HG02571 (cell line): ENCODE results near the gene FBXO5.
"Not testable (repeated sequence)": the region's sequence is repeated elsewhere in the genome, so short reads cannot be mapped to it uniquely, and the experiment has no call there.

Experiments
- ATAC-seq: cut with Tn5 transposase; IDR thresholded peaks from one replicate; pipeline ENCODE4 v1.9.1; 2021; ENCODE audit warnings: mild to moderate bottlenecking, moderate library complexity; ENCODE audit not compliant: unreplicated experiment

The FBXO5 gene

GRCh38 chr6:152982904-152983636, at the start of gene FBXO5:
Gene FBXO5 (minus strand): TSS chr6:152983041. CDS start chr6:152982959, 82 bp downstream.
- ATAC-seq, result peak; percentile 80

DNA sequence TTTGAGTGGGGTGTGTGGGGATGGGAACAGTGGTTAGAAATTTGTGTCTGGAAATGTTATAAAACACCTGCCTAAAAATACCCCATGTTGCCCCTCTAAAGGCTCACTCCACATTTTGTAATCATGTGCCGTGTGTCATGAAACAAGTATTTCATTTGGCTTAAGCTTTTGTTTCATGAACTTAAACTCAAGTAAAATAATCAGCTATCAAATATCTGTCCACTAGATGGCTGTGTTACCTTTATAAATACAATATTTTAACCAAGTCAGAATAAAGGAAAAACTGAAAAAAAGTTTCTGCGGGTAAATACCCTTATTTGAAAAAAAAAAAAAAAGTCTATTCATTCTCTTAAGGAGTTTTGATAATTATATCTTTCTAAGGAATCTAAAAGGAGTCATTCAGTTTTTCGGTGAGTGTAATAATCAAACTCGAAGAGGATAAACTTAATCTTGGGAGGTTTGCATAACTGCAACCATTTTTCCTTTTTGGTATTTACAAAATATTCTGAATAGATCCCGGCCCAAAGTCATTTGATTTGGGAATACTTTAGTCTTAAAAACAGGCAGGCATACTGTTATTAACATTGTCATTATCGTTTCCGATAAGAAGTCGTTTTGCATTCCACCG, 49.5 kb upstream of the FBXO5 start:
- ATAC-seq, result no peak

DNA sequence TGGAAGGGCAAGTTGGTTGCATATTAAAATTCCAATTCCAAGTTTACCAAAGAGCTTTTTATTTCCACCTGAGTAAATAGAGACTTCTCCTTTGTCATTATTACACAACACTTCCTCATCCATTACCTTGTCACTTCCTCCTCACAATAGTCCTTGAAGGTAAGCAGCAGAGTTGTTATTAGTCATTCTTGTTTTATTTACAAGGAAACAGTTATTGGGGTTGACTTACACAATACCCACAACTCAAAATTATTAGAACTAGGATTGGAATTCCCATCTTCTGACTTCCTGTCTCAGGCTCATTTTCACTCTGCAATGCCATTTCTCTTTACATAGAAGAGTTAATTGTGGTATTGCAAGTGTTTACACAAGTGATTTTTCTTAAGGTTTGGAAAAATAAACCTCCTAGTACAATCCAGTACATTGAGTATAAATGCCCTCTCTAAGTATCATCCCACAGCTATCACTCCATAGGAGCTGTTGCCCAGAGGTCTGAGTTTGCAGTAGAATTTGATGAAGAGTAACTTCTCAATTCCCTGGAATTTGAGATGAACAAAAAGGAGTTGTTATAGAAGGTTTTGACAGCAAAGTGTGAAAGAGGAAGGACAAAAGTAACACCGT, 48.6 kb upstream of the FBXO5 start:
- ATAC-seq, result no peak

DNA sequence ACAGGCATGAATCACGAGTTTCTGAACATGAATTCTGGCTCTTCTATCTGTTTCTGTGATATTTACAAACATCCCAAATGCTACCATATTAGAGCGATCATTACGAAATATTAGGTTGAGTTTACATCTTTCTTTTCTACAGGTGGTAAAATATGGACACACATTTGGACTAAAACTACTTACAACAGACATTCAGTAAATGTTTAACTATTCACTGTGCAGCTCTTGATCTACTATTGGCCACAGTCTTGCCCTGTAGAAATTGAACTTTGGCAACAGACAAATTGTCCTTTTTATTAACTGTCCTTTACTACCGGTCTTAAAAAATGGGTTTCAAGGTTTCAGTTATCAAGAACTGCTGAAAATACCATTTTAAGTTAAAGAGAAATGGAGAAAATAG, 46.1 kb upstream of the FBXO5 start:
- ATAC-seq, result no peak

DNA sequence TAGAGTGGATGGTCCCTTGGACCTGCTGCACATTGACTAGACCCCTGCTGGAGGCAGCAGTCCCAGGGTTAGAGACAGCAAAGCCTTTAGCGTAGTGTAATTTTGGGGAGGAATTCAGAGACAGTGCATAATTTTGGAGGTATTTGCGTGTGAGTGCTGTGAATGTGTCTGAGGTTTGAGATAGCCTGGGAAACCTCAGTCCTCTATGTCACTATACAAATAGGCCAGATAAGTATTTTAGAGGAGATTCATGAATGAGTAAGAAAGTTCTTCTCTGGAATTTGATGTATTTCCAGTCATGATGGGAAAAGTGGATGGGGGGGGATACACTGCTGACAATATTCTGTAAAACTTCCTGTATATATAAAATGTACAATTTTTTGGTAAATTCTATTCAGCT, 45.4 kb upstream of the FBXO5 start:
- no peak for ATAC-seq

DNA sequence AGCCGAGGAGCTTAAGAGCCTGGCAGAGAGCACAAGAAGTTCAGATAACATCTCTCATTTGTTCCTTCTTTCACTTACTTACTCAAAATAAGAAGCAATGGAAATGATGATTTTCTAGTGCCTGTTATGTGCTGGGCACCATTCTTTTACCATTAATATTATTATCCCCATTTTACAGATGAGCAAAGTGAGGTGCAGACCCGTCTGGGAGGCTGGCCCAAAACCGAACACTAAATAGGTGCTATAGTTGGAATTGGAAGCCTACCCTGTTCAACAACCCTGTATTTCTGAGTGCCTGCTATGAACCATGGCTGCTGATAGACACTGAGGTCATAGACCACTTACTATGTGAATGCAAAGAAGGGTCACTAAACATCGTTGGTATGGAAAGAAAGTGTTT, 44.6 kb upstream of the FBXO5 start:
- ATAC-seq, result no peak

DNA sequence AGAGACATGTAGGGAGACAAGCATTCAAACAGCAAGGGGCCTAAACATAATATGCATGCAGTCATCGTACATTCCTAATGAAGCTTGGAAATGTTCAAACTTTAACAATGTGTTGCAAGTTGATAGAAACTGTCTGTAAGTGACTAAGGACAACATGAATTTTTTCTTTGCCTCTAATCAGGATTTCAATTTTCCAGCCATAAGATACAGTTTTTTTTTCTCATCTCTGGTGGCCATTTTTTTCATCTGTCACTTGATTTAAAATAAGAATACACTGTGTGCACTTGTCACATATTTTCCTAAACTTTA, 41.8 kb upstream of the FBXO5 start:
- no peak for ATAC-seq

DNA sequence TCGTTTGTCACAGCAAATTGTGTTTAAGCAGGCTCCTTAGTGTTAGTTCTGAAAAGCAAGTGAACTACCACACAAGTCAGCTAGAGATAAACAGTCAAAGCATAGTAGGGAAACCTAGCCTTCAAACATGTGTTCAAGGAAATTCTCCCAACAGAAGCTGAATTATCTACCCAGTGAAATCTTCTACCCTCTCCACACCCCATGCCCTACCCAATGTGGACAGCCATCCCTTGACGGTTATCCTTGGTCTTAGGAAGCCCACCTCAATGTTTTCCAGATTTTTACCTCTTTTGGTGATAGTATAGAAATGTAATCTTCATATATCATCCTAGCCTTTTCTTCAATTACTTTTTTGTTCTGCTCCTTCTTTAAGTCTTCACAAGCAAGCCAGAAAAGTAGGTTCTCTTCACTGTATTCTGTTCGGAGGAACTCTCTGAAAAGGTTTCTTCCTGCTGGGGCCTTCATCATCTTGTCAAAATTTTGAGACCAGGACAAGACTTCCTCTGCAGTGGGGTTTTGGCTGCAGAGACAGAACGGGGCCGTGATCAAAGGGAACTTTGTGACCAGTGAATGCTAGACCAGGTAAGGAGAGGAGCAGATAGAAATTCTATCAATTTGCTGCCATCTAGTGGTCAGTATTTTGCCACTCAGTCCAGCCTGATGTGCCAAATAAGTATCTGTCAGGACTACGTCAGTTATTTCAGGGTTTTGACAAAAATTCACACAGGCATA, 41.3 kb upstream of the FBXO5 start:
- peak; percentile 99 for ATAC-seq

DNA sequence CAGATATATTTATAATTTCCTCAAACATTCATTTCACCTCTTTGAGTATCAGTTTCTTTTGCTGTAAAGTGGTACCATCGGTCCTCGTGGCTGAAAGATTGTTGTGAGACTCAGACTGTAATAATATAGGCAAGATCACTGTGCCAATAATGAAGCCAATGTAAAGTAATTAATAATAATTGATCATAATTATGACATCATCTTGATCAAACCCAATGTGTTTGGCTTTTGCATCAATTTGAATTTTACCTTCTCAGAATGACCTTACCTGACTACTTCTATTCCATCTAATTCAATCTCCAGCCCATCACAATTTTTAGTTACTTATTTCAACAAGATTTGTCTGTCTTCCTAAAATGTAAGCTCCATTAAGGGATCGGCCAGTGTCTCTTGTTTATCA, 35.5 kb upstream of the FBXO5 start:
- ATAC-seq, result no peak

- no peak for ATAC-seq
These were observed 34.0 kb upstream of the FBXO5 start for GRCh38 chr6:153016846-153017245.

DNA sequence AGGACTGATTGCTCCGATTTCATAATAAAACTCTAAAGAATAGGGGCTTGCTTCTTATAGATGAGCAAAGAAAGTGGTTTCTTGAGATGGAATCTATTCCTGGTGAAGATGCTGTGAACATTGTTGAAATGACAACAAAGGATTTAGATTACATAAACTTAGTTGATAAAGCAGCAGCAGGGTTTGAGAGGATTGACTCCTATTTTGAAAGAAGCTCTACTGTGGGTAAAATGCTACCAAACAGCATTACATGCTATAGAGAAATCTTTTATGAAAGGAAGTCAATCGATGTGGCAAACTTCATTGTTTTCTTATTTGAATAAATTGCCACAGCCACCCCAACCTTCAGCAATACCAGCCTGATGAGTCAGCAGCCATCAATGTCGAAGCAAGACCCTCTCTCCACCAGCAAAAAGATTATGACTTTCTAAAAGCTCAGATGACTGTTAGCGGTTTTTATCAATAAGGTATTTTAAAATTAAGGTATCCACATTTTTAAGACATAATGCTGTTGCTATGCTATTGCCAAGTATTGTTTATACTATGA, 32.3 kb upstream of the FBXO5 start:
- no peak for ATAC-seq

DNA sequence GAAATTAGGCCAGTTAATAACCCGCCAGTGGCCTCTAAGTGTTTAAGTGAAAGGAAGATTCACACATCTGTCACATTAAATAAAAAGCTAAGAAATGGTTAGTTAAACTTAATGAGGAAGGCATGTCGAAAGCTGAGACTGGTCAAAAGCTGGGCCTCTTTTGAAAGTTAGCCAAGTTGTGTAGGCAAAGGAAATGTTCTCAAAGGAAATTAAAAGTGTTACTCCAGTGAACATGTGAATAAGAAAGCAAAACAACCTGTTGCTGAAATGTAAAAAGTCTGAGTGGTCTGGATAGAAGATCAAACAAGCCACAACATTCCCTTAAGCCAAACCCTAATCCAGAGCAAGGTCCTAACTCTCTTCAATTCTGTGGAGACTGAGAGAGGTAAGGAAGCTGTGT, 30.6 kb upstream of the FBXO5 start:
- no peak for ATAC-seq

DNA sequence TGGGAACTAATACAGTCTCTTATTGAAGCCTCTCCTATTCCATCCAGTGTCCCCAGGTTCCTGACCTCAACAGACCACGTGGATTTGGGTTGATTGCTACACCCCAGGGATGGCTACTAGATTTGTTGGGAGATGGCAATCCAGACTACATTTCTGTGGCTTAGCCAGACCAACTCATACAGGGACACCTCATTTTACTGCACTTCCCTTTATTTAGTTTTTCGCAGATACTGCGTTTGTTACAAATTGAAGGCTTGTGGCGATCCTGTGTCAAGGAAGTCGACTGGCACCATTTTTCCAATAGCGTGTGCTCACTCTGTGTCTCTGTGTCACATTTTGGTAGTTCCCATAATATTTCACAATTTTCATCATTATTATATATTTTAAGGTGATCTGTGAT, 30.0 kb upstream of the FBXO5 start:
- no peak for ATAC-seq

DNA sequence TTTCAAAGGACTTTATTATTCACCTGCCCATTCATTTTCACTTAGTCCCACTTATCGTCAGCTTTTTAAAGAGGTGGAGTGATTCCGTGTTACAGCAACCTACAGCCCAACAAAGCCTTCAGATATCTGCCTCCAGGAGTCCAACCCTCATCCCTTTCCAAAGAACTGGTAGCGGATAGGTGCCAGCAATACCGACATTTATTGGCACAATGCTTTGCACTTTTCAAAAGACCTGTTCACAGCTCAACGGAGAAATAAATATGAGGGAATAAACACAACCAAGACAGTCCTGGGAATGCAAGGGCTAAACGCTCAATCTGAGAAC, 20.5 kb upstream of the FBXO5 start:
- ATAC-seq, result no peak

DNA sequence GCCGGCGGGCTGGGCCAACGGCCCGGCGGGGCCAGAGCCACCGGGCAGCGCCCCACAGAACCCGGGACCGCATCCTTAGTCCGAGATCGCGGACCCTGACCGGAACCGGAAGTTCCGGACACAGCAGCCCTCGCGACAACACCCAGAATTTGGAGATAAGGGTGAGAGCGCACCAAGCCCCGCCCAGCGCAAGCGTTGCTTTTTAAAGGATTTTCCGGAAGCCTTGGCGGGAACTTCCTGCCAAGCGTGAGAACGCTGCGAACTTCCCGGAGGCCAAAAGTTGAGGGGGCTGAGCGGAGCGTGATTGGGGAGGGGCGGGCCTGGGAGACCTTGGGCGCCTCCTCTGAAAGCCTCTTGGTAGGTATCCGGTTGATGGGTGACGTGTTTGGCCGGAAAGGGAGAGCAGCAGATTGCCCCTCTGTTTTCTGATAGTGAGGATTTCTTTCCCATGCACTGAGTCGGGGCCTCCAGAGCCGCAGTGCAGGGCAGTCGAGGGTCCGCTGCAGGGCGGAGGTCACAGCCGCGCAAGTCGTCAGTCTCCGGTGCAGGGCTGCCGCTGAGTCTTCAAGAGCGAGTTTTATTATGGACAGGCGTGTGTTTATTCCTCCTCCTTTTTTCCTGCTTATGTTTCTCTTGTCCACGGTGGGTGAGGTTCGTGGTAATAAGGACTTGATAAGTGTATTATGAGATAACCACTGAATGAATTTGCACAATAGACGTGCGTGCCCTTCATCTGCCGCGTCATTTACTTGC, 19.9 kb upstream of the FBXO5 start, which contains the start of gene MTRF1L:
TSS of gene MTRF1L (minus strand) at position 97 of the 753 bp plus-strand sequence. CDS start at position 73, 24 bp downstream.
- peak; percentile 97 for ATAC-seq

DNA sequence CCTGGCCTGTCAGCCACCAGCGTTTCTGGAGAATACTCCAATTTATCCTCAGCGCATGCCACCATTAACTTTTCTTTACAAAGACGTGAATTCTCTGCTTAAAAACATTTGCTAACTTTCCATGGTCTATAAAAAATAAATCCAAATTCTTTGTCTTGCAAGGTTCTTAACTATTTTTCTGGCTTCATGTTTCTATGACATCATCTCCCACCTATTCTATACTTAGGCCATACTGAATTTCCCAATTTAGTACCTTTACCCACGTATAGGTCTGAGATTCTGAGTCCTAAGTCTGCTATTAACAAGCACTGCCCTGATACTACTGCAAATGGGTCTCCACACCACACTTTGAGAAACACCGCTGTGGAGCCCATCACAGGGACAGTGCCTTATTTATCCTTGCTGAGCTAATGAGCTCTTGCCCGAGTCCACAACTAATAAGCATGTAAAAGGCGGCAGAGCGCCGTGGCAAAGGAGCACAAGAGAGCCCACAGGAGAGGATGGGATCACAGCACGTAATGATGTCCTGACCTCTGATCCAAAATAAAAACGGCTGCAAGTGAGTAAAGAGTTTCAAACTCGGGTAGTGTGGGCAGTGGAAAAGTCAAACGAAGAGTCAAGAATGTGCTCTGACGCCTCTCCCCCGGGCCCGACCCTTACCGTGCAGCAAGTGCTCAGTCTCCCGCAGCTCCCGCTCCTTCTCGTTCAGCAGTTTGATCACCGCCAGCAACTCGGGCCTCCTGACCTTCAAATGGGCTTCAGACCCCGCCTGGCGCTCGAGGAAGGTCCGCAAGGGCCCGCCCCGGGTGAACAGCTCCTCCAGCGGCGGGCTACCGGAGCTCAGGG, 19.1 kb upstream of the FBXO5 start:
- peak; percentile 20 for ATAC-seq

DNA sequence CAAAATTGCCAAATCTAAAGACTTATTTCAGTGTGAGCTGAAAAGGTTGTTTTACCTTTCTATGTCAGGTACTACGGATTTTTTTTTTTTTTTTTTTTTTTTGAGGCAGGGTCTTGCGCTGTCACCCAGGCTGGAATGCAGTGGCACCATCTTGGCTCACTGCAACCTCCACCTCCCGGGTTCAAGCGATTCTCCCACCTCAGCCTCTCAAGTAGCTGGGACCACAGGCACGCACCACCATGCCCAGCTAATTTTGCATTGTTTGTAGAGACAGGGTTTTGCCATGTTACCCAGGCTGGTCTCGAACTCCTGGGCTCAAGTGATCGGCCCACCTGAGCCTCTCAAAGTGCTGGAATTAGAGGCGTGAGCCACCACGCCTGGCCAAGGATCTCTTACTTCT, 17.9 kb upstream of the FBXO5 start:
- not testable (repeated sequence) for ATAC-seq

DNA sequence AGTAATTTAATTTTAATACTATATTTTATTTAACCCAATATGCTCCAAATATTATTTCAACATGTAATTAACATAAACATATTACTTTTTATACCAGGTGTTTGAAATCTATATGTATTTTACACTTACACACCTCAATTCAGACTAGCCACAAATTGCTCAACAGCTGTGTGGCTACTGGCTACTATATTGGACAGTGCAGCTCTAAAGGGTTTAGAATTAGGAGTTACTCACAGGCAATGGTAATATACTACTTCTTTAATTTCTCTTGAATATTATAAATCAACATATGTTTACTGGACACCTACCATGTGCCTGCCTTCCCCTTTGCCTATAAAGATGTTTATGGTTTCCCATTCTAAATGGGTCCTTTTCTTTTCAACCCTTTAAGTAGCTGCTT, 17.4 kb upstream of the FBXO5 start:
- ATAC-seq, result no peak

- ATAC-seq, result not testable (repeated sequence)
These were observed 16.7 kb upstream of the FBXO5 start for GRCh38 chr6:152999538-152999937.

DNA sequence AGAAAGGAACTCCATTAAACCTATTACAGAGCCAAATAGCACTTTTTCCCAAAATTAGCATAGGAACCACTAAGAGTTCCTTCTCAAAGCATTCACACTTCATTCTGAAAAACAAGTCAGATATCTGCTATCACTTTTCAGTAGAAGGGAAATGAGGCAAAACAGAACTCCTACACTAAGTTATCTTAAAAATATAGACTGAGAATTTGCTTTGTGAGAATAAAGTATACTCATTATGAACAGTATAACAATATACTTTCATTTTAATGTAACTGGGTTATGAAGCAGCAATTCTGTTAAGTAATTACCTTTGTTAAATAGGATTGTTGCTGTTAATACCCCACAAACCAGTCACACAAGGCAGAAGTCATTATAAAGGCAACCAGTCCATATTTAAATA, 11.0 kb upstream of the FBXO5 start:
- no peak for ATAC-seq
